OCI-LY7 (cell line): ENCODE data around the gene EPHA3.

Experiments
- CTCF ChIP-seq: fragments of 200-600 bp; sonication (generic); conservative IDR thresholded peaks from 2 replicates; pipeline ENCODE4 v1.5.1; 2014; ENCODE audit warnings: mild to moderate bottlenecking, antibody characterized with exemption, low read length, moderate library complexity, mixed read lengths
- EZH2phosphoT487 ChIP-seq: fragments of 200-600 bp; sonication (generic); IDR thresholded peaks from 2 replicates; pipeline ENCODE4 v1.6.1; 2018; ENCODE audit warnings: low read depth, borderline replicate concordance, mild to moderate bottlenecking, mixed run types, antibody characterized with exemption, low read length, moderate library complexity, mixed read lengths

GRCh38 chr3:89098173-89098572, 9.2 kb upstream of the EPHA3 start:
- no peak for TF ChIP-seq CTCF
- no peak for TF ChIP-seq EZH2phosphoT487
